Measurements from ENCODE around the gene RGS9.
"Not testable (repeated sequence)": the region's sequence is repeated elsewhere in the genome, so short reads cannot be mapped to it uniquely, and the experiment has no call there.

RGS9 gene

DNA sequence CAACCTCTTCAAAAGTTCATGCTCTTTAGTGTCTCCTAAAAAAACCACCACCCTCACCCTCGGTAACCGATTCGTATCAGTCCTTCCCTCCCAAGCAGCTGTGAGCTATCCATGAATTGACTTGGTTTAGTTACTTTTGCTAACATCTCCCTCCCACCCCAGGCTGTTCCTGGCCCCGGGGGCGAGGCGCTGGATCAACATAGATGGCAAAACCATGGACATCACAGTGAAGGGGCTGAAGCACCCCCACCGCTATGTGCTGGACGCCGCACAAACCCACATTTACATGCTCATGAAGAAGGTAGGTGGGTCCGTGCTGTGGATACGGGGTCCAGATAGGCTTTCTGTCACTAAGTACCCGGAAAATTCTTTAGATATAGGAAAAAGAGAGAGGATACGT, 66.8 kb downstream of the RGS9 start:
- no peak for DNase-seq (ENCODE audit: extremely low read depth in 1 of 2, low read depth in 1 of 2)

GRCh38 chr17:65205655-65206054, 68.5 kb downstream of the RGS9 start:
- DNase-seq (ENCODE audit: extremely low read depth in 1 of 2, low read depth in 1 of 2): no peak

- not testable (repeated sequence) for DNase-seq (ENCODE audit: extremely low read depth in 1 of 2, low read depth in 1 of 2)
Observed at GRCh38 chr17:65207448-65207847, 70.3 kb downstream of the RGS9 start.

DNA sequence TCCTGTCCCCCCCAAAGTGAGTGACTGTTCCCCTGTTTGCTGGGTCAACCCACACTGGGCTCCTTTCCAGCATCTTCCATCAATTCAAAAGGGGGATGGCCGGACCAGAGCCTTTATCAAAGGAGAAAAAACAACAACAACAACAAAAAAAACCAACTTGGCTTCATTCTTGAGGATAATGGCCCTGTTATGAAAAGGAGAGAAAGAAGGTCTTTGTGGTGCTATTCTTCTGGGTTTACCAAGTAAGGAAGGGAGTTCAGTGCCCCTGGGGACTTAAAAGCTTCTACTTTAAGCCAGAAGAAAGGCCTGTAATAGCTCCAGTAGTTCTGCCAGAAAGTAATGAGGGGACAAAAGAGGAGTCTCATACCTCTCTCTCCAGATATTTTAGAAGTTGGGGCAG, 71.5 kb downstream of the RGS9 start:
- DNase-seq (ENCODE audit: extremely low read depth in 1 of 2, low read depth in 1 of 2): no peak

DNA sequence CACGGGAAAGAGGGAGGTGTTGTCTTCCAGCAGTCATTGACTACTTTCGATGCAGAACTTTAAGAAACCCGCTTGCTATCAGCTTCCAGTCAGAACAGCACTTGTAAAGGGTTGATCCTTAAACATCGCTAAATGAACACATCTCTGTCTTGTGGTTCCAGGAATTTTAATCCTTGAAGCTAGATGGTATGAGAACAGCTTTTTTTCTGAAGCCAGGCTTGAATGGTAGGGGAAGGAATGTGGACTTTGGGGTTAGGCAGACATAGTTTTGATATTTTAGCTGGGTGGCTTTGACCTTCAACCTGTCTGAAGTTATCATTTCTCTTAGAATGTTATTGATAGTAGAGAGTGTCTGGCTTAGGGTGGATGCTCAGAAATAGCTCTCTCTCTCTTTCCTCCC, 81.1 kb downstream of the RGS9 start:
- no peak for DNase-seq (ENCODE audit: extremely low read depth in 1 of 2, low read depth in 1 of 2)

DNA sequence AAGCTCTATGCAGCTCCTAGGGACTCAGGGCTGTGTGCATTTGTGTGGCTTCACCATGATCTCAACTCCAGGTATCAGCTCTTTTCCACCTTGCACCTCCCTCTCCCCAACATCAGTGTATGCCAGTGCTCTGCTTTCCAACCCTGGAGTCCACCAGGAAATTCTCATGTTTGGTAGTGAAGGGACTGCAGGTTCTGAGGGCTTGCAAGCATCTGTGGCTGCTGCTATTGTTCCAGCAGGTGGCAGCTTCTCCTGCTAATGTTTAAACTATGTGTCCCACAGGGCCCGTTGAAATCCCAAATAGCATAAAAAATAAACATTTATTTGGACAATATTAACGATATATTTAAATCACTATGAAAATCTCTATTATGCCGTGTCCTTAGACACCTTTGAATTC, 82.0 kb downstream of the RGS9 start:
- DNase-seq (ENCODE audit: extremely low read depth in 1 of 2, low read depth in 1 of 2): no peak

- no peak for DNase-seq (ENCODE audit: extremely low read depth in 1 of 2, low read depth in 1 of 2)
Observed at GRCh38 chr17:65219707-65220106, 82.5 kb downstream of the RGS9 start.

- DNase-seq (ENCODE audit: extremely low read depth in 1 of 2, low read depth in 1 of 2): no peak
Observed at GRCh38 chr17:65220732-65221131, 83.6 kb downstream of the RGS9 start.

GRCh38 chr17:65222214-65222738, 85.1 kb downstream of the RGS9 start:
- DNase-seq (ENCODE audit: extremely low read depth in 1 of 2, low read depth in 1 of 2): no peak

DNA sequence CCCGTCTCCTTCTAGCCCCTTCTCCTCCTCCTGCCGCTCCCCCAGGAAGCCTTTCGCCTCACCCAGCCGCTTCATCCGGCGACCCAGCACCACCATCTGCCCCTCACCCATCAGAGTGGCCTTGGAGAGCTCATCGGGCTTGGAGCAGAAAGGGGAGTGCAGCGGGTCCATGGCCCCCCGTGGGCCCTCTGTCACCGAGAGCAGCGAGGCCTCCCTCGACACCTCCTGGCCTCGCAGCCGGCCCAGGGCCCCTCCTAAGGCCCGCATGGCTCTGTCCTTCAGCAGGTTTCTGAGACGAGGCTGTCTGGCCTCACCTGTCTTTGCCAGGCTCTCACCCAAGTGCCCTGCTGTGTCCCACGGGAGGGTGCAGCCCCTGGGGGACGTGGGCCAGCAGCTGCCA, 87.9 kb downstream of the RGS9 start:
- no peak for DNase-seq (ENCODE audit: extremely low read depth in 1 of 2, low read depth in 1 of 2)

DNA sequence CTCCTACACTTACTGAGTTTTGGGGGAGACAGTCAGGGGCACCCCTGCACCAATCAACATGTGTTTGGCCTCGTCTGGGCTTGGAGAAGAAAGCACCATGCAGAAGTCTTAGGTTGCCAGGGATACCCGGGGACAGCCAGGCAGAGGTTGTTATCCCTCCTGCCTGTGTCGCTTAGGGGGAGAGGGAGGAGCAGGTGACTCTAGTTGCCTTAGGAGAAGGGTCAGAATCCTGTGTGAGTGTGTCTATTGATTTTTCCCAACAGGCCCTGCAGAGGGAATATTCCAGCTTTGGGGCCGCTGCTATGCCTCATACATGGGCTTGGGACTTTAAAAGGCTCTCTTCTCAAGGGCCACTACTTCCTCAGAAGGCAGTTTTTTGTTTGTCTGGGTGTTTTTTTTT, 89.1 kb downstream of the RGS9 start:
- no peak for DNase-seq (ENCODE audit: extremely low read depth in 1 of 2, low read depth in 1 of 2)

- DNase-seq (ENCODE audit: extremely low read depth in 1 of 2, low read depth in 1 of 2): no peak
Observed at GRCh38 chr17:65227637-65228036, 90.5 kb downstream of the RGS9 start.

- no peak for DNase-seq (ENCODE audit: extremely low read depth in 1 of 2, low read depth in 1 of 2)
Observed at GRCh38 chr17:65228287-65228686, 91.1 kb downstream of the RGS9 start.

DNA sequence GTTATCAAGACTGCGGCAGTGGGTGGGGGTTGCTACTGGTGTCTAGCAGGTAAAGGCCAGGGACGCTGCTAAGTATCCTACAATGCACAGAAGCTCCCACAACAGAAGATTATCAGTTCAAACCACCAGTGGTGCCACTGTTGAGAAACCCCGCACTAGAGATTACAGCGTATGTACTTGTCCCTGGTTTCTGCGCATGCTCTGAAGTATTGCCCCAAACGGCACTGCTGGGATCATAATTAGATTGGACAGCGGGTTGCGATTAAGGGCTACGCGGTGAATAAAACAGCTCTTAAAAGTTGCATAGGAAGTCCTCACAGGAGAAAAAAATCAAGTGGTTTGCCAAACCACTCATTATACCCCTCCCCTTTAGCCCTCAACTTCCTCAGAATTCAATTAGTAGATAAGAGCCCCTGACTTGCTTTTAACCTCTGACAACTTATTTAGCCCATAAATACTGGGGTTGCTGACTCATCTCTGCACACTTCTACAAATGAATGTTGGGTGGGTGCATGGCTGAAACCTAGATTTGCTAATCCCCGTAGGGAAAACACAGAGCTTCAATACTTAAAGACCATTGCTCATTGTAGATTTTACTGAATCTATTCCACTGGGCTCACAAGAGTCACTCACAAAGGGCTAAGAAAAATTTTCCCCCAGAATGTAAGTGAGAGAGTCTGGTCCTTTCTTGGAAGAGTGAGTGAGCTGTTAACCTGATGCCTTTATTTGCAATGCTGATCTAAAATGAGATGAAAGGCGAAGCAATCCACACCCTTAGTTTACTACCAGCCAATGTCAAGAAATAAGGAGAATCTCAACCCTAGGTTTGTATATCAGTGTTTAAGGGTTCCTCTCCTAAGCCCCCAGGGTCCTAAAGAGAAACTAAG, 91.8 kb downstream of the RGS9 start:
- DNase-seq (ENCODE audit: extremely low read depth in 1 of 2, low read depth in 1 of 2): no peak

DNA sequence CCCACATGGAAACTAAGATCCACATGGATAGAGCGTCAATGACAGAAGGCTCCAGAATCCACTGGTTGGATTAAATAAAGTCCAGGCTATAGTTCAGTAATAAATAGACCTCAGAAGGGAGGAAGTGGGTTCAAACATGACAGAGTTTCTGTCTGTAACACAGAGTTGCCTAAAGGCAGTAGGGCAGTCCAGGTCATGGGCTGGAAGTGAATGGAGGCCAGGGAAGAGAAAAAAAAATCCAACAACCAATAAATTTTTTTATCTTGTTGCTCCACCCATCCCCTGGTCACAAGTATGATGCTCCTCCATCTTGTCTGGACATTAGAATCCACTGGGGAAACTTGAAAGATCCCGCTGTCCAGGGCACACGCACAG, 92.4 kb downstream of the RGS9 start:
- no peak for DNase-seq (ENCODE audit: extremely low read depth in 1 of 2, low read depth in 1 of 2)

DNA sequence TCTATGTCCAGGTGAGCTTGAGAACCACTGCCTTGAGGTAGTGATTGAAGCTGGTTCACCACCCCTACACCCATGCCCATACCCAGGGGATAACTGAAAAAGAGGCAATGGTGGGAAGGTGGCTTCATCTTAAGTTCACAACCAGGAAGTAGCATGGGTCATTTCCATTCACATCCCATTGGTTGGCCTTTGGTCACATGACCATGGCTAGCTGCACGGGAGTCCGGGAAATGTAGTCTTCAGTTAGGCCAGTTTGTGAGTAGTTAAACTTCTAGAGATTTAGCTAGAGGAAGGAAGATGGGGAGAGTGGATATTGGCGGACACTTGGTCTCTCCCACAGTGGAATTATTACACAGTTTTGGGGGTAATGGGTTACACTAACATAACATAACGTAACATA, 92.9 kb downstream of the RGS9 start:
- DNase-seq (ENCODE audit: extremely low read depth in 1 of 2, low read depth in 1 of 2): no peak

- no peak for DNase-seq (ENCODE audit: extremely low read depth in 1 of 2, low read depth in 1 of 2)
Observed at GRCh38 chr17:65231086-65231485, 93.9 kb downstream of the RGS9 start.

GRCh38 chr17:65231662-65232335, 94.6 kb downstream of the RGS9 start:
- DNase-seq (ENCODE audit: extremely low read depth in 1 of 2, low read depth in 1 of 2): no peak

DNA sequence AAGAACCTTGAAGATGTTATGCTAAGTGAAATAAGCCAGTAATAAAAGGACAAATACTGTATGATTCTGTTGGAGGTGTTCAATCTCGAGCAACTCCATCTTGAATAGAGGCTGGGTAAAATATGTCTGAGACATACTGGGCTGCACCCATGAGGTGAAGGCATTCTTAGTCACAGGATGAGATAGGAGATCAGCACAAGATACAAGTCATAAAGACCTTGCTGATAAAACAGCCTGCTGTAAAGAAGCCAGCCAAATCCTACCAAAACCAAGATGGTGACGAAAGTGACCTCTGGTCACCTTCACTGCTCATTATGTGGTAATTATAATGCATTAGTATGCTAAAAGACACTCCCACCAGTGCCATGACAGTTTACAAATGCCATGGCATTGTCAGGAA, 98.1 kb downstream of the RGS9 start:
- DNase-seq (ENCODE audit: extremely low read depth in 1 of 2, low read depth in 1 of 2): no peak

DNA sequence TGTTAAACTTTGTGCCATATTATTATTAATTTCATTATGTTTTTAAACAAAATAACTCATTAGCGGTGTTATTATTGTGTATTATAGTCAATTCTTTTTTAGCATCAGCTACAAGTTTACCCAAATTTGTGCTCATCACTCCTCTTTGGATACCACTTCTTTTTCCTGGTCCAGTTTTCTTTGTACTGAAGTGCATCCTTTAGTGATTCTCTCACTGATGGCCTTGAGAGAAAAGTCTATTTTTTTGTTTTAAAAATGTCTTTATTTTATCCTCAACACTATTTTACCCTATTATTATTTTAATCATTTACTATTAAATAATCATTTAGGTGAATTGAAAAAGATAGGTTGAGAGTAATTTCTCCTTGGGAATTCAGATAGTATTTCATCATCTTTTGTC, 99.2 kb downstream of the RGS9 start:
- DNase-seq (ENCODE audit: extremely low read depth in 1 of 2, low read depth in 1 of 2): no peak

DNA sequence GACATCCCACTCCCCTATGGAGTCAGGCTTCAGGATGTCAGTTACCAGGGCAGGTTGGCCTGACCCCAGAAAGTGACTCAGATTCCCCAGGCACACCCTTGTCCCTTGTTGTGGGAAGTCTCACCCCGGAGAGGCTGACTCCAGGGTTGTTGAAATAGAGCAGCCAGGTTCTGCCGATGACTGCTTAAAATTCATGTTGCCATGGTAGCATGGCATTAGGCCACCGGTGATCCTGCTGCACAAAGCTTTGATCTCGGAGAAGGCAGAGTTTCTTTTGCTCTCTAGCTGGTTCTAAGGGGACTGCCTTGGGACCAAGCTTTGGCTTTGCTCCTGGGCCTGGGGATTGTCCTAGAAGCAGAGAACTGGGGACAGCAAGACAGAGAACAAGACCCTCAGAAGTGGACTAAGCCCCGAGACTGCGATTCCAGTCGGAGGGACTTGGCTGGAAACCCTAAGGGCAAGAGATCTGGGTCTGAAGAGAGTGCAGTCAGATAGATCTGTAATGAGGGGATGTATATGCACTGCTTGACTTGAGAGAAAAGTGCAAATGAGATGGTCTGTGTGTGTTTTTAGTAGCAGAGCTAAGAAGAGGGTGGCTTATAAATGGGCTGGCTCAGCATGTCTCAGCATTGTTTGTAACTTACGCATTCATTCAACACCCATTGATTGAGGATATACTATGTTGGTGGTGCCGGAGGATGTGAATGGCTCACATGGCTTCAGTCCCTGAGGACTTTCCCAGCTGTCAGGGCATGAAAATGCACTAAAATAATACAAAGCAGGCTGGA, 106.9 kb downstream of the RGS9 start:
- DNase-seq (ENCODE audit: extremely low read depth in 1 of 2, low read depth in 1 of 2): no peak
